HG03457 (cell line): ENCODE results near the gene OR13J1.

Source experiments
- ATAC-seq: cut with Tn5 transposase; IDR thresholded peaks from one replicate; pipeline ENCODE4 v1.9.1; 2021; ENCODE audit warnings: moderate number of reproducible peaks; ENCODE audit not compliant: unreplicated experiment

Gene OR13J1

DNA sequence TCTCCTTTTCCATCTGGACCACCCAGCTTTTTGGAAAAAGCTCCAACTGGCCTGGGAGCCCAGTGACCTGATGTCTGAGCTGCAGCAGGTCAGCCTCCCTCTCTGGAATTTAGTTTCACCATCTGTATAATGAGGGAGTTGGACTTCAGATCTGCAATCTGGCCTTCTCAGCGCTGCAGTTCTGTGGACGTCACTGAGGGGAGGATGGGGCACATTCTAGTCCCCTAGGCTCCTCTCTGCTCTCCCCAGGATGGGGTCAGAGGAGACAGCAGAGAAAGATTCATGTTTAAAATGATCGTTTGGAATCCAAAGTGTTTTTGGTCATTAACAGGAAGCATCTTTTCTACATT is 10.2 kb downstream of the OR13J1 start:
- ATAC-seq: no peak

GRCh38 chr9:35859310-35859989 is 10.8 kb downstream of the OR13J1 start:
- no peak for ATAC-seq

- ATAC-seq: no peak
Measured at GRCh38 chr9:35858458-35858857, 11.7 kb downstream of the OR13J1 start.

- no peak for ATAC-seq
Measured at GRCh38 chr9:35856882-35857281, 13.3 kb downstream of the OR13J1 start.

DNA sequence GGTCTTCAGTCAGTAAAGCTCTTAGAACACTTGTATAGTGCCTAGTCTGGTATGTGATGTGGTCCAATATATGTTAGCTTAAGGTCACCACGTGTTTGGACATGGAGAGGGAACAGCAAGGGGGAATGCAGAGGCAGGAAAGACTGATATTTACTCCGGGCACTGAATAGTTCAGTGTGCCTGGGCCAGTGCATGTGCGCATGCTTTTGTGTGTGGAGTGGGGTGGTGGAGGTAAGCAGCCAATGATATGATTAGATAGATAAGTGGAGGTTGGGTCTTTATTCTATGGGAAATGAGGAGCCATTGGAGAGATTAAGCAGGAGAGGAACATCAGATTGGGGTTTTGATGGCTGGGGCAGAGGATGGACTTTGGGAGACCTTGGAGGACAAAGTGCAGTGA is 14.0 kb downstream of the OR13J1 start:
- no peak for ATAC-seq

- ATAC-seq: no peak
Measured at GRCh38 chr9:35854091-35854762, 16.0 kb downstream of the OR13J1 start.

DNA sequence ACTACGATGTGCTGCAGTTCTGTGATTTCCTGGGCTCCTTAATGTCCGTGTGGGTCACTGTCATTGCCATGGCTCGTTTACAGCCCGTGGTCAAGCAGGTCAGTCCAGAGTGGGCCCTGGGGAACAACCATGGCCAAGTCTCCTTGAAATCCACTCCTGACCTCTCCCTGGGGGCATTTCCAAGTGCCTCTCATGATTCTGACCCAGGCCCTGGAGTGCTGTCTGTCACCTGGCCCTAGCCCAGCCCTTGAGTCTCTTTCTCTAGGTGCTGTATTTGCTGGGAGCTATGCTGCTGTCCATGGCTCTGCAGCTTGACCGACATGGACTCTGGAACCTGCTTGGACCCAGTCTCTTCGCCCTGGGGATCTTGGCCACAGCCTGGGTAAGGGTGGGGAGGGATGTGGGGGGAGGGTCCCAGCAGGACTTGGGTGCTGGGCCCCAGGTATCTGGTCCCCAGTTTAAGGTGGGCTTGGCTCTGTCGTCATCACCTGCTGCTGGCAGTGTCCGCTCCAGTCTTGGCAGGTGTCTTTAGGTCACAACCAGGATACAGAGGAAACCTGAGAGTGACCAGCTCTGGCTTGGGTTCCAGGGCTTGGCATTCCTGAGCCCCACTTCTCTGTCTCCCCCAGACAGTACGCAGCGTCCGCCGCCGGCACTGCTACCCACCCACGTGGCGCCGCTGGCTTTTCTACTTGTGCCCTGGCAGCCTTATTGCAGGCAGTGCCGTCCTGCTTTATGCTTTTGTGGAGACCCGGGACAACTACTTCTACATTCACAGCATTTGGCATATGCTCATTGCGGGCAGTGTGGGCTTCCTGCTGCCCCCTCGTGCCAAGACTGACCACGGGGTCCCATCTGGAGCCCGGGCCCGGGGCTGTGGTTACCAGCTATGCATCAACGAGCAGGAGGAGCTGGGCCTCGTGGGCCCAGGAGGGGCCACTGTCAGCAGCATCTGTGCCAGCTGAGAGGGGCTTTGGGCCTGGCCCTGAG is 17.0 kb downstream of the OR13J1 start:
- no peak for ATAC-seq

DNA sequence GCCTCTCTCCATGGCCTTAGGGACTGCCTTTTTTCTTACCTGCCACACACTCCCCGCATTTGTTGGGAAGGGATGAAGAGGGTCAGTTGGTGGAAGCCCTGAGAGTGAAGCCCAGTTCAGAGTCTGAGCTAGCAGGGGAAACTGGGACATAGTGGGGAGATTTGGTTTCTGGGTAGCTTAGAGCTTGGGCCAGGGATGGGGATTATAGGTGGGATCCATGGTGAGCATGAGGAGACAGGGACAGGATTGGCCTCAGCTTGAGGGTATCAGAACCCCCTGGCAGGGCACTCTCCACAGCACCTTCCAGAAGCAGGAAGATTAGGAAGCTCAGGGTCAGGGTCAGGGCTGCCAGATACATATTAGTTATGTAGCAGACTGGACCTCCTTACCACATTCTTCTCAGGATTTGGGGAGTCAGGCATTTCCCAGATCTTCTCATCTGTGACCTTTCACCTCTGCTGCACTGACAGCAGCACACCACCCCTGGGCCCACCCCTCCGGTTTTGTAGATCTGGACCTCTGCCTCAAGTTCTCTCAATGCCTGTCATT is 17.9 kb downstream of the OR13J1 start:
- ATAC-seq: no peak

DNA sequence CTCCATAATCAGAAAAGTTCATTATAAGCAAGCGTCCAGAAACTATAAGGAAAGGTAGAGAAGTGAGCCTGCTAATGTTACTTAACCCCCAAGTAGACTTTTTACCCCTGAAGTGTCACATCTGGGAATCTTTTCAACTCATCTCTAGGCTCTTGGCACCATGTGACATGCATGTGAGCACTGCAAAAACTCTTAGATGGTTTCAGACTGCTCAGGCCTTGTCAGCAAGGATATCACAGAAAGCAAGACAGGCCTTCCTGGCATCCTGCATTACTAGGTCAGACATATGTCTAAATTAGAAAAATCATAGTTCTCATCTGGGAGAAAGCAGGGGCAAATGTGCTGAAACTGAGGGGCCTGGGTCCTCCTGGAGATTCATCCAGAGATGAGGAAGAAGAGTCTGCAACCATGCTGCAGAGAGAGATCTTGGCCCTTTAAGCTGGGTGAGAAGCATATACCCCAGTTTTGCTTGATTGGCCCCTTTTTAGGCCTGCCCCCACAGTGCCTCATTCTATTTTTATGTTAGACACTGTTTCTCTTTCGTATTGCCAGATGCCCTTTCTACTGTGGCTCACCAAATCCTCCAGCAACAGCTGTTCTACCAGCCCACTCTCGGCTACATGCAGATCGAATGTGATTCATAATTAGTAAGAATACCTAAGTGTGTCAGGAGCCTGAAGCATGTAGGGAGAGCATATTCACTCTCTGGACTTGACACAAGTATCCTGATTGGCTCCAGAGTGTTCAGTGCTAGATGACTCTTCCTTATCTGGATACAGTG is 22.2 kb downstream of the OR13J1 start:
- peak; percentile 60 for ATAC-seq

GRCh38 chr9:35845824-35846771 is 24.1 kb downstream of the OR13J1 start:
- no peak for ATAC-seq

DNA sequence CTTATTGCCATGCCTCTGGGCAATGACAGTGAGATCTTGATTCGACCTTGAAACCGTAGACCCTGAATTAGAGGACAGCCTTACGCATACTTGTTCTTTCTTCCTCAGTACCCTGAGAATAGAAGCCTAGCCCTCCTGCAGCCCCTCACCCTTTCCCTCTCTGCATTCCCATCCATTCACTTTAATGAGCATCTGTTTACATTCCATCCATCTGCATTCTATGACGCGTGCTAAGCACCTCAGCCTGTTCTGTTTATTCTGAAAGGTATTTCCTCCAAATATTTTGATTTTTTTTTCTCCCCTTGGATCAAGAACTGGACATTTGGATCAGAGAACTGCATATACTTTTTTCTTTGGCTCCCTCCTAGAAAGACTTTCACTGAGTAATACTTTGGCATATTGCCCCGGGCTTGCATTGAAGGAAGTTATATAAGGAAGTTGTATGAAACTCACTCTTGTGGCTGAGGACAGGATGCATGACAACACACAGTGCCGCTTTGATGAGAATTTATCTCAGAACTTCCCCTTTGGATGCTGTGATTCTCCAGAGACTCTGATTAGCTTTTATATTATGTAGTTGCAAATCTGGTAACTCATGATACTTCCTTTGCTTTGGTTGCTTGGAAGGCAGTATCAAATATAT is 25.5 kb downstream of the OR13J1 start:
- no peak for ATAC-seq

- ATAC-seq: no peak
Measured at GRCh38 chr9:35842795-35843194, 27.4 kb downstream of the OR13J1 start.

DNA sequence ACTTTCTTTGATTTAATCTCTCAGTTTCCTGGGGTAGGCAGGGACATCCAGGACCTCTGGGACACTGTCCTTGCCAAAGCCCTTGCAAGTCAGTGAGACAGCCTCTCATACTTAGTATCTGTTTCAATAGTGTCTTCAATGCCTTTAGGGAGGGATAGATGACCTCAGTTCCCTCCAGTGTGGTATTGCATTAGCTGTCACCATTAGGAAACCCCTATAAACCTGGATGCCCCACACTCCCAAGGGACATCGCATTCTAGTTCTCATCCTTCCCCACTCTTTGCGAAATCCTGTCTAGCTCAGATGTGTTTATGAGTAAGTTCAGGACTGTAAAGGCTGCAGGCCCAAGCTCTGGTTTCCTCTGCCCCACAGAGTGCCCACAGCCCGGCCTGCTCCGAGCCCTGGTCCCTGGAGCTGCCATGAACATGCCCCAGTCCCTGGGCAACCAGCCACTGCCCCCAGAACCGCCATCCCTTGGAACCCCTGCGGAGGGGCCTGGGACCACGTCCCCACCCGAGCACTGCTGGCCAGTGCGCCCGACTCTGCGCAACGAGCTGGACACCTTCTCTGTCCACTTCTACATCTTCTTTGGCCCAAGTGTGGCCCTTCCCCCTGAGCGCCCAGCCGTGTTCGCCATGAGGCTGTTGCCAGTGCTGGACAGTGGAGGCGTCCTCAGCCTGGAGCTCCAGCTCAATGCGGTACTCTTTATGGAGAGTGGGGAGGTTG is 28.0 kb downstream of the OR13J1 start:
- ATAC-seq: no peak

- no peak for ATAC-seq
Measured at GRCh38 chr9:35841645-35841900, 28.6 kb downstream of the OR13J1 start.

DNA sequence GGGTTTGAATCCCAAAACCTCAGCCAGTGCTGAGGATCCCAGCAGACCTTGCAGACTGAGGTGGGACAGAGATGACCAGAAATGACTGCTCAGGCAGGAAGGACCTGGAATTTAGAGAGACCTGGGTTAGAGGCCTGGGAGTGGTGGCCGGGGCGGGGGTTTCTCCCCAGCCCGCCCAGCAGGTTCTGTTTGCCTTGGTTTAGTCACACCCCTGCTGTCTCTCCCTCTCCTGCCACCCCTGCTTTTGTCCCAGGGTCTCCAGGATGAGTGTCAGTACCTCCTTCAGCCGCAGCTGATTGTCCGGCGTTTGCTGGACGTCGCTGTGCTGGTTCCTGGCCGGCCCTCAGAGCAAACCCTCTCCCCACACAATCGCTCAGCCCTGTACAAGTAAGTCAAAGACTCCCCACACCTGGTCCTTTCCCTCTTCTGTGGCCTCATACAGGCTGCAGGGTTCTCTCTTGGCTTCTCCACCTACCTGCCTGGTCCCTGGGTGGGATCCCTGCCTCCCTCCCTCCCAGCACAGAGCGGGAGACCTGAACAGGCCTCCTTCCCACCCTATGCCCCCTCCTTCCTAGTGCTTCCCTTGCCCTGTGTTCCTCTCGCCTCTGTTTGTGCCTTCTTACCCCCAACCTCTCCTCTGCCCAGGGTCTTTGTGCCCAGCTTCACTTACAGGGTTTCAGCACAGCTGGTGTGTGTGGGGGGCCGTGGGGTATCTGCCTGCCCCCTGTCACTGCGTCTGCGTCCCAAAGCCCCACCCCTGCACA is 29.1 kb downstream of the OR13J1 start:
- no peak for ATAC-seq

GRCh38 chr9:35839926-35840325 is 30.3 kb downstream of the OR13J1 start:
- ATAC-seq: no peak

- ATAC-seq: no peak
Measured at GRCh38 chr9:35836595-35836994, 33.6 kb downstream of the OR13J1 start.

DNA sequence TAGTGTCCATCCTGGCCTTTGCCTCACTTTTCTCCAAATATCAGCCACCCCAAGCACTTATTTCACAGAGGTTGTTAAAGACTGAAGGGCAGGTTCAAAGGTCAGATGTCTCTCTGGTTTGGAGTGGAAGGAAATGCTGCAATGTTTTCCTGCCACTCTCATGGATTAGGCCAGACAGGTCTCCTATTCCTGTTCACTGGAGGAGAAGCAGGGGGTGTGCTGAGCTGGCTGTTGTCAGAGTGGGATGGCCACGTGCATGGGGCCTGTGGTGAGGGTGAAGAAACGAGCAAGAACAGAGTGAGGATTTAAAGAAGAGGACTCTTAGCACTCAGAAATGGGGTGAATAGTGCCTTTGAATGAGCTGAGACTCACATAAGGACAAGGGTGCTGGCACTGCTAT is 34.4 kb downstream of the OR13J1 start:
- no peak for ATAC-seq
